HG03280 (cell line): ENCODE measurements around the gene HEATR5A.

ENCODE experiments used
- ATAC-seq: cut with Tn5 transposase; IDR thresholded peaks from one replicate; pipeline ENCODE4 v1.9.1; 2021; ENCODE audit warnings: mild to moderate bottlenecking, moderate library complexity; ENCODE audit not compliant: unreplicated experiment

Gene HEATR5A

DNA sequence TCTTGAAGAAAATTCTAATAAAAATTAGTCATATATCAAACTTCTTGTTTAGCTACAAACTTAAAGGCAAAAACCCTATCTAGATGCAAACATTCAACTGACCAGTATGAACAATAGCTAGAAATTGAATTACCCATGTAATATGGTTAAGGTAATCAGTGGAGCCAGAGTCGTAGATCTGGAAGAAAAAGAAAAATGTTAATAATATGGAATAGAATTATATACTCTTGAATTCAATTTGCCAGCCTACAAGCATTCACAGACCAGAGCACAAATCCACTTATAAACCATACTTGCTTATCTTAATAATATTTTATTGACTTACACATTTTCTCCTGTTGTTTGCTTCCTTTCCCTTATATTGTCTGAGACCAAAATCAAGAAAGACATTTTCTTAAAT lies 7.7 kb upstream of the HEATR5A start:
- ATAC-seq, result no peak

GRCh38 chr14:31426663-31427062 lies 6.3 kb upstream of the HEATR5A start:
- no peak for ATAC-seq

DNA sequence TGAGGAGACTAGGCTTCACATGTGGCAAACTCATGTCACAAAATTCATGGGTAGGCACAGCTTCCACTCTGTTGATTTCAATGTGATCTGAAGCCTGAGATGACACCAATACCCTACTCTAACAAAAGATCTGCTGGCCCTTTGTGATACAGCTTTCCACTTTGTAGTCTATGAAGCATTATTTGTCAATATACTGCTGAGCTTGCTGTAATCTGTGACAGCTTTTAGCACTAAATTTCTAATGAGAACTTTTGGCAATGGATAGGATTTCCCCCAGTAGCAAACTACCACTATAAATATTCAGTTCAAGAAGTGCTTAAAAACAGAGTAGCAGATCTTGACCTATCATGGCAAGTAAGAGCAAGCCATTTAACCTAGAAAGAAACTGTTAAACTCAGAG lies 5.6 kb upstream of the HEATR5A start:
- ATAC-seq, result no peak

DNA sequence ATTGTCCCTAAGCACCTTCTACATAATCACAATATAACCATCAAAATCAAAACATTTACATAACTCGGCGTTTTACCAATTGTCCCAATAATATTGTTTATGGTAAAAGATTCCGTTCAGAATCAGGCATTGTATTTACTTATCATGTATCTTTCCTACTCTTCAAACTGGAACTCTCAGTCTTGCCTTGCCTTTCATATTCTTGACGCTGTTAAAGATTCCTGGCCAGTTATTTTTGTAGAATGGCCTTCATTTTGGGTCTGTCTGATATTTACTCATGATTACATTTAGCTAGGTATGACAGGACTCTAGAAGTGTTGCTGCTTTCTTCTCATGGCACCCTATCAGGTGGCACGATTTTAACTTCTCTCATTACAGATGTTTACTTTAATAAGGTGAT lies 850 bp upstream of the HEATR5A start:
- ATAC-seq, result no peak

GRCh38 chr14:31419967-31420318 lies 407 bp downstream of the HEATR5A start:
- ATAC-seq, result peak; percentile 24

- no peak for ATAC-seq
Measured at GRCh38 chr14:31419179-31419966, 977 bp downstream of the HEATR5A start.

- no peak for ATAC-seq
Measured at GRCh38 chr14:31418440-31418839, 1.9 kb downstream of the HEATR5A start.

DNA sequence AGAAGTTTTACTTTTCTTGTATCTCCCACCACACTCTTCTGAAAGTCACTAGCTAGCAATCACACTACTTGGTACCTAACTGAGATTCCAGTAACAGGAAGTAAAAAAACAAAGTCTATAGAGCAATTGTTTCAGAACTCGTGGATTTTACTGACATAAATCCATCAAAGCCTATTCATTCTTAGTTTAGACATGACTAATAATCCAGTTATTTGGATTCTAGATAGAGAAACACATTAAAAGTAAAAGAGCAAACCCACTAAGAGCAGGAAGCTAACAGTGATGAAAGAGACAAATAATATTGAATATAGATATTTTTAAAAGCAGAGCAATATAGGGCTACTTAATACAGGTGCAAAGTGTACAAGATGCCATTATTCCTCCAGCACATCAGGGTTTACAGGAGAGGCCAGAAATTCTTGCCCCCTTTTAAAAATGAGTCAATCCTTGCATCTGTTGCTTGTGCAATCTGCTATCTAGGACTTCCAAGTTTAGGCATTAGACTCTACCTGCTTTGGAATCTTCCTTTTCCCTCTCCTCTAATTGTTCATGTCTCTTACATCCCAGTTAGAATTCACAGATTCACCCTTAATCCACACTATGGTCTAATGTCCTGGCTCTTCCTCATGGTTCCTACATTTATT lies 6.0 kb downstream of the HEATR5A start:
- no peak for ATAC-seq

GRCh38 chr14:31411218-31411727 lies 9.1 kb downstream of the HEATR5A start:
- no peak for ATAC-seq

DNA sequence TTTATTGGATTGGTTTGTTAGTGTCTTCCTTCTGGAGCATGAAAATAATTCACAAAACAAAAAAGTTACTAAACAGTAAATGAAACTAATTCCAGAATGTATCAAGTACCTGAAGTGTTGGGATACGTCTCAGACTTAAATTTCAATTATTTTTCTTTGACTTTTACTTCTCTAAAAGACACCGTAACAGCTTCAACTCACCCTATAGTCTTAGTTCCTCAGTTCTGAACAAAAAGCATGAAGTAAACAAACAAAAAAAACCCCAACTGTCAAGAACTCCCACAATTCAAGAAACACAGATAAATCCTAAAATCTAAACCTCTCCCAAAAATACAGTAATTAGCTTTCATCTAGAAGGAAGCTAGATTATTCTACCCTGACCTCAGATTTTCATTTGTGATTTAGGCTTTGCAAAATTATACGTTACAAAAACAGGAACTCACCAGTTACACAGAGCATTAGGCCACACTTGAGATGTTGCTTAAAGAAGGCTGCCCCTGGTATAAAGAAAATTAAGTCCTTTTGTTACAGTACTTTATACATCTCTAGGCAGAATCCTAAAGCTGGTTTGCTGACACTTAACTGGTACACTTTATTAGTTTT lies 10.2 kb downstream of the HEATR5A start:
- ATAC-seq, result no peak

DNA sequence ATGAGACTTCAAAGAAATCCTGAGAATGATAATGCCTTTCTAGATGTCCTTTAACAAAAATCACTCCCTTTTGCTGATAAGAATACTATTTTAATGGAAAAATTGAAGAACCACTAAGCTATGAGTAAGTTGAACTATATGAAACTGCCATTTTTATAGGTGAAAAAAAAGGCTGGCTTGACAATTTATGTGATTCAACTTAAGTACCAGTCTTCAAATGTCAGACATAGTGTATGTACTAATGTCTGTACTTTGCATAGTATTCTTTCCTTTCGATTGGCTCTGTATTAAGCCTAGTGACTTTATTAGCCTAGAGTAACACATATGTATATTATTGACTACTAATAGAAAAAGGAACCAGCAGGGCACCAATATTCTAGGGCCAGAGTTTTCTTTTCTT lies 11.9 kb downstream of the HEATR5A start:
- no peak for ATAC-seq

DNA sequence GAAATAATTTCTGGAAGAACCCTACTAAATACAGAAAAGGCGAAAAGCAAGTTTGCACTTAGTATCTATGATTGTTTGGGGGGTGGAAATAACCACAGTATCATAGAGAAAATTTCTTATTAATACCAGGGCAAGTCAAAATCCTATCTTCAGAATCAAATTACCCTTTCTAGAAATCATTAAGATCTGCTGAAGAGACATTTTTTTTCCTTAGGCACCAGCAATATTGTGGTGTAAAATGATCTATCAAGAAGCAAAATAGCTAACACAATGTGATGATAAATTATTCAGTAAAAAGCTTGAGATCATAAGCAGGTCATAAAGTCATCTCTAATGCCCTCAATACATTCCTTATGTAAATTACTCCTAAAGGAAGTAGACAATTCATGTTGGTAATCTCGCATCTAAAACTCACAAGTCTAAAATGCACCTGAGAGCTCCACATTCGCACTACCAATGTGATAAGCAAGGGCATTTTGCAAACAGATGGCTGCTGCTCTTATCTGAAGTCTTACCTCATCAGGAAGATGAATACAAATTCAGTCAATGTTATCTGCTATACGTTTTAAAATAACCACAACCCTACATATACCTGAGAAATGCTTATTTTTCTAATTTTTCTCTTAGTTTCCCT lies 14.6 kb downstream of the HEATR5A start:
- ATAC-seq, result no peak

GRCh38 chr14:31405106-31405505 lies 15.2 kb downstream of the HEATR5A start:
- ATAC-seq, result no peak

DNA sequence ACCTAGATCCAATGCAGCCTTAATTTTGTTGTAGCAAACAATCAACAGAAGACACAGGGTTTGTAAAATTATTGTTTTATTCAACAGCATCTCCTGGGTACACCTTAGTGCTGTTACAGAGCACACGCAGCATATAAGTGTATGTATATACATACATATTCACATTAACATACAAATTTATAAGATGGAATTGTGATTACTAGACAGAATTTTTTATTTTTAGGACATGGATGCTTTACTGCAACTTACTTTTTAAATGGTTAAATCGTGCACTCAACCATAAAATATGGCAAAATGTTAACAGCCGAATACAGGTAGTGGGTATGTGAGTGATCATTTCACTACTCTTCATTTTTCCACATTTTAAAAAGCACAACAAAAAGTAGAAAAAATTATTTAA lies 16.6 kb downstream of the HEATR5A start:
- ATAC-seq, result no peak

DNA sequence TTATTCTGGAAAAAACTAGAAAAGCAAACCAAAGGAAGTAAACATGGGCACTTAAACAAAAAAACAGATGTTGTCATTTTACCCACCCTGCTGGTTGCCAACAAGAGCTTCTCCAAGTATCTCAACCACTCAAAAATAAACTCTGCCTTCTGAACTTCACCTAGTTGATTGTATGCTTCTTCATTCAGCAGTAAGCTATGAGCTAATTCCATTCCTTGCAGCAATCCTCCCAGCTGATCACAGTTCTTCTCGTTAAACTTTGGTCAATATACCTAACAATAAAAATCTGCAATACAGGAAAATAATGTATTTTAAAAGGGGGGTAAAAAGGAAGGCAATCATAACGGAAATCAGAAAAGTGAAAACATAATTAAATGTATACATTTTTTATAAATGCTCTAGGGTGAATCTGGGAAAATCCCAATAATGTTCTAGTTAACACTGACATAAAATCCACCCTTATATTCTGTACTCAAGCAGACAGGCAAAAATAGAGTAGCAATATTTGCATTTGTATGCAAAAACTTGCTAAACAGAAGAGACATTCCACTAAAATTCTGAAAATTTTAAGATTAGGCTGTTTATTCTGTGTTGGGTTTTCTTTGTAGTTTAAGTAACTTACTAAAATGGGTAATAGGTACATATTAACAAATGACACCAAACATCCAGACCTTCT lies 17.4 kb downstream of the HEATR5A start:
- ATAC-seq, result no peak

DNA sequence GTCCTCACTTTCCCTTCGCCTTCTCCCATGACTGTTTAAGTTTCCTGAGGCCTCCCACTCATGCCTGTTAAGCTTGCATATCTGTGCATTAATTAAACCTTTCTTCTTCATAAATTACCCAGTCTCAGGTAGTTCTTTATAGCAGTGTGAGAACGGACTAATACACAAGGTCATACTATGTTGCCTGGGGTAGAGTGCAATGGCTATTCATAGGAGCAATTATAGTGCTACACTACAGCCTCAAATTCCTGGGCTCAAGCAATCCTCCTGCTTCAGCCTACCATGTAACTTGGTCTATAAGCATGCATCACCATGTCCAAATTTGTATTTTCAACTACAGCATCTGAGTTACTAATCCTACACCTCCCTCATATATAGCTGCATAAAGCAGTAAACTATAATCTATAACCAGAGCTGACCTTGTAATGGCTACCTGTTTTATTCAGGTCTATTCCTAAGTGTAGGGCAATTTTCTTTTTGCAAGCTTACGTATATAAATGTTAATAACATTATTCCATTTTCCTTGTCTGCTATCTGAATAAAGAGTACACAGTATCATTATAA lies 18.9 kb downstream of the HEATR5A start:
- no peak for ATAC-seq

GRCh38 chr14:31400031-31400638 lies 20.2 kb downstream of the HEATR5A start:
- ATAC-seq, result no peak

DNA sequence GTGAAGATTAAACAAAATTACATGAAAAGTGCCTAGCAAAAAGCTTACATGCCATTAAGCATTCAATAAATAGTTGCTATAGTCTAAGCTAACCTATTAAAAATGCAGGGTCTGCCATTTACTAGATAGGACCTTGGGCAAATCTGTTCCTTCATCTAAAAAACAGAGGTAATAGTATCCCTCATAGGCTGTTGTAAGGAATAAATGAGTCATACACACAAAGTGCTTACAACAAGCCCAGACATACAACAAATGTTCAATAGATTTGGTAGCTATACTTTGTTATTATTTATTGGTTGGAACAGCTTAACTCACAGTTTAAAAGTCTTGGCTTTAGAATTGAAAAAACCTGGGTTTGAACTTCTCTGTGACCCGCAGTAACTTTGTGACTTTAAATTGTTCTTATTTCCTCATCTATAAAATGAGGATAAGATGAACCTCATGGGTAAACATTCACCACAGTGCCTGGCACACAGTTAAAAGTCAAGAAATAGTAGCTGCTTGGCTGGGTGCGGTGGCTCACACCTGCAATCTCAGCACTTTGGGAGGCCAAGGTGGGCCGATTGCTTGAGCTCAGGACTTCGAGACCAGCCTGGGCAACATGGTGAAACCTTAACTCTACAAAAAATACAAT lies 24.7 kb downstream of the HEATR5A start:
- no peak for ATAC-seq

DNA sequence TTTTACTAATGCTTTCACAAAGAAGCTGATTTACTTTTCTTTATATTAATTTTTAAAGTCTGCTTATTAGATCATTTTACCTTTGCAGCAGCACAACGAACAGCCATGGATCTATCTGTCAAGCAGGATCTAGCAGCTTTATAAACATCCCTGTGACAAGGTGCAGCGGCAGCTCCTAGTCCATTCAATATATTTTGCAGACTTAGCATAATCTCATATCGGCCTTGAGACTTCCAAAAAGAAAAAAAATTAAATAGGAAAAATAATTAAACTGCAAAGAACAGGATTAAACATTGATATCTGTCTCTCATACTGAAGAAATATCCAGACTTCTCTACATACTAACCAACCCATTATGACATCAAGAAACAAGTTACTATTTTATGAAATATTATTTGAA lies 25.2 kb downstream of the HEATR5A start:
- ATAC-seq, result no peak

- ATAC-seq, result no peak
Measured at GRCh38 chr14:31391977-31392503, 28.3 kb downstream of the HEATR5A start.
